GM18870 (cell line): ENCODE measurements around the gene MEST.
A peak's percentile ranks its signal among the peaks of the same experiment; 100 is the strongest.
"Not testable (repeated sequence)": the region's sequence is repeated elsewhere in the genome, so short reads cannot be mapped to it uniquely, and the experiment has no call there.

ENCODE experiments used
- ATAC-seq: cut with Tn5 transposase; IDR thresholded peaks from one replicate; pipeline ENCODE4 v1.9.1; 2021; ENCODE audit warnings: moderate library complexity; ENCODE audit not compliant: unreplicated experiment

Gene MEST, protein sequence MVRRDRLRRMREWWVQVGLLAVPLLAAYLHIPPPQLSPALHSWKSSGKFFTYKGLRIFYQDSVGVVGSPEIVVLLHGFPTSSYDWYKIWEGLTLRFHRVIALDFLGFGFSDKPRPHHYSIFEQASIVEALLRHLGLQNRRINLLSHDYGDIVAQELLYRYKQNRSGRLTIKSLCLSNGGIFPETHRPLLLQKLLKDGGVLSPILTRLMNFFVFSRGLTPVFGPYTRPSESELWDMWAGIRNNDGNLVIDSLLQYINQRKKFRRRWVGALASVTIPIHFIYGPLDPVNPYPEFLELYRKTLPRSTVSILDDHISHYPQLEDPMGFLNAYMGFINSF

DNA sequence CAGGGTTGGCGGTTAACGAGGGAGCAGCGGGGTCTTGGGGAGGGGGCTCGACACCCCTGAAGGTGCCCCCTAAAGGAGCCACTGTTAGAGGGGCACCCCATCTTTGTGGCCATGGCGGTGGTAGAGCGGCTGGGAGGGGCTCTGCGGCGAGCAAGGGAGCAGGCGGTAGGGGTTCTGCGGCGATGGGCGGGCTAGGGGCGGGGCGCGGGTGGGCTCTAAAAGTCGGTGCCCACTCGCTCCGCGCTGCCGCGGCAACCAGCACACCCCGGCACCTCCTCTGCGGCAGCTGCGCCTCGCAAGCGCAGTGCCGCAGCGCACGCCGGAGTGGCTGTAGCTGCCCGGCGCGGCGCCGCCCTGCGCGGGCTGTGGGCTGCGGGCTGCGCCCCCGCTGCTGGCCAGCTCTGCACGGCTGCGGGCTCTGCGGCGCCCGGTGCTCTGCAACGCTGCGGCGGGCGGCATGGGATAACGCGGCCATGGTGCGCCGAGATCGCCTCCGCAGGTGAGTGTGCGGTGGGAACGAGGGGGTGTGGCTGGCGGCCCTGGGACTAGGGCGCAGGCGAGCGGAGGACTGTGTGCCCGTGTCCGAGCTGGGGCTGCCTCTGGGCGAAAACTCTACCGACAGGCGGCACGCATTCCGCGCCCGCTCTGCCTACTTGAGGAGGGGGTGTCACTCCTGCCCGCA, at the start of gene MEST:
MEST (plus strand) TSS at position 245 of the 682 bp plus-strand sequence; CDS start at position 474, 229 bp downstream.
- ATAC-seq: no peak

DNA sequence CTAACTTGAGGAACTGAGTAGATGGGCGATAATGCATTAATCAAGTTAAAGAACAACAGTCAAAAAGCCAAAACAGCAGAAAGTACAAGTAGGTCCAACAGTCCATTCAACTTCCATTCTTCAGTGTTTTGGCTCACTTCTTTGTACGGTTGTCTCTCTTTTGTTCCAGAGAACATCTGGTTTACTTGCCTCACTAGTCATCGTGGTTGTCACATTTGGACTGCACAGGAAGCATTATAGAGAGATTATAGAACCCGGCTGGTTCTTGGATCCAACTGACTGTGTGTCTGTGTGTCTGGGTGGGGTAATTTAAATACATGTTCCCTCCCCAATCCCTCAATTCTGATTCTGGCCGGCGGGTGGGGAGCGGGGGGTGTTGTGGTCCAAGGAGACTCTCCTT, 49.3 kb upstream of the MEST start:
- ATAC-seq: no peak

DNA sequence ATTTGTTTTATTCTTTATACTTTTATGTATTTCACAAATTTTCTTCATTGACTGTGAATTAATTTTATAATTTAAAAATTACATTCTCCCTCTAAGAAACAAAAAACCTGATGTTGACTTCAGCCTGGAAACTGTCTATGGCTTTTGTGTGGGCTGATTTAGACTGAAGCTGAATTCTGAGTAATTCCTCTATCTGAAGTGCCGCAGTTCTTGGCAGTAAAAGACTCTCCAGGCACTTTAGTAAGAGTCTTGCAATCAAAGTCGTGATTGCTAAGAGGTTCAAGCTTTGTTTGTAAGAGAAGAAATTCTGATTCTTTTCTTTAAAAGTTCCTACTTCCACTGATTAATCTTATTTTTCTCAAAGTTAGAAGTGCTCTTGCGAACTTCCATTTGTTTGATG, 47.7 kb upstream of the MEST start:
- no peak for ATAC-seq

DNA sequence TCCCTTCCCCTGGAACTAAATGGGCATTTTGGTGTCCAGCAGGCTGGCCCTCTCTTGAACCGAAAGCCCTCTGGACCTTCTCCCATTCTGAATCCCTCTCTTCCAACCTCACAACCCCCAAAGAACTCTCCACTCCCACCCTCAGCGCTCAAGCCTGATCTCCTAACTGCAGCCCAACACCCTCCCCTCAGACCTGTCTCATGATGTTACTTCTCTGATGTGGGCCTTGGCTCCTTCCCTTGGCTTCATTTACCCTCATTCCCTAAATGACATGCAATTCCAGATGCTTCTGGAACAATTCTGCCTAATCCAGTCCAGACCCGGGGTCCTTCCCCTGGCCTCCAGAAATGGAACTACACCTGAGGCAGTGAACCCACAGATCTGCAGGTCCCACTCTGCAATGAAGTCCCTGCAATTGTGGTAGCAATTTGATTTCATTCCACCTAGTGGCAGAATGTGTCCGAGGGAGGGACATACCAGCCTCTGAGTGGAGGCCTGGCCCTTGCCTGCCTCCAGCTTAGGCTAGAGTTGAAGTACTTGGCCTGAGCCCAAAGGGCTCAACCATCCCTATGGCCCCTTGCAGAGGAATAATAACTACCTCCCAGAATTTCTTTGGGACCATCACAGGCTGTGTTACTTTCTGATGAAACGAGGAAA, 47.0 kb upstream of the MEST start:
- ATAC-seq: no peak

DNA sequence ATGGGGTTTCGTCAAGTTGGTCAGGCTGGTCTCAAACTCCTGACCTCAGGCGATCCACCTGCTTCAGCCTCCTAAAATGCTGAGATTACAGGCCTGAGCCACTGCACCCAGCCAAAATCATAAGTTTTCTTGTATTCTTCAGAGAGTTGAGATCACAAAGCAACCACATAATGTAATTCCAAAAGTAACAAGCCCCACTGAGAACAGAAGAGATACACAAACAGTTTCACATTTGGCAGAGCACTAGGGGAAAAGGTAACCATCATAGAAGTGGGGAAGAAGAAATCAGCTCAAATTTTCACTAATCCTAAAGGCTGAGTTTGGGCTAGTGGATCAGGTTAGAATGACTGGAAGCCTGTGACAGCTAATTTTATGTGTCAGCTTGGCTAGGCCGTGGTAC, 45.6 kb upstream of the MEST start:
- no peak for ATAC-seq

DNA sequence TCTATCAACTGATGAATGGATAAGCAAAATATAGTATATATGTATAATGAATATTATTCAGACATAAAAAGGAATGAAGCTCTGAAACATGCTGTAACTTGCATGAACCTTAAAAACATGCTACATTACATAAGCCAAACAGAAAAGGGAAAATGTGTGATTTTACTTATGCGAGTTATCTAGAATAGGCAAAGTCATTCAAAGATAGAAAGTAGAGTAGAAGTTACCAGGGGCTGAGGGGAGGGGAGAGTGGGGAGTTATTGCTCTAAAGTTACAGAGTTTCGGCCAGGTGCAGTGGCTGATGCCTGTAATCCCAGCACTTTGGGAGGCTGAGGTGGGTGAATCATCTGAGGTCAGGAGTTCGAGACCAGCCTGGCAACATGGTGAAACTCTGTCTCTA, 40.5 kb upstream of the MEST start:
- not testable (repeated sequence) for ATAC-seq

DNA sequence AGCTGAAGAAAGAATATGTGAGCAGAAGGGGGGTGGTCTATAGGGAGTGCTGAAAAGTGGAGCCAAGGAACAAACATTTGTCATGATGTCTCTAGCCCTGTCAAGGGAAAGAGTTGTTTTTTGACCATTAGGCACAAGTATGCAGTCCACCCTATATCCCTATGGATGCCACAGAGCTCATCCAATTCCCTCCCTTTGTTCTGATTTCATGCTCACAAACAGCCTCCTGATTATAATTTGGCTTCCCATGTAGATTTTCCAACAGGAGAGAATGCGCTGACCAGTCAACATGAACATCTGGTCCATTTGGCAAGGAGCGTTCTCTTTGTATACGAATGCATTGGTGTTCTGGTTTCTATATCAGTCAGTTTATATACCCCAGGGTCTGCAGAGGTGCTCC, 38.9 kb upstream of the MEST start:
- no peak for ATAC-seq

DNA sequence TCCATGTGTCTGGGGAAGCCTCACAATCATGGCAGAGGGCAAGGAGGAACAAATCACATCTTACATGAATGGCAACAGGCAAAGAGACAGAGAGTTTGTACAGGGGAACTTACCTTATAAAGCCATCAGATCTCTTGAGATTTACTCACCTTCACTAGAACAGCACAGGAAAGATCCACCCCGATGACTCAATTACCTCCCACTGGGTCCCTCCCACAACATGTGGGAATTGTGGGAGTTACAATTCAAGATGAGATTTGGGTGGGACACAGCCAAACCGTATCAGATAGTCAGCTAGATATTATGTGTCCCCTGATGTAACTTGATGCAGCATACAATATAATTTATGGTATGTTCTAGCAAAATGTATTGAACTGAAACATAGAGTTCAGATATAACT, 36.9 kb upstream of the MEST start:
- ATAC-seq: no peak

DNA sequence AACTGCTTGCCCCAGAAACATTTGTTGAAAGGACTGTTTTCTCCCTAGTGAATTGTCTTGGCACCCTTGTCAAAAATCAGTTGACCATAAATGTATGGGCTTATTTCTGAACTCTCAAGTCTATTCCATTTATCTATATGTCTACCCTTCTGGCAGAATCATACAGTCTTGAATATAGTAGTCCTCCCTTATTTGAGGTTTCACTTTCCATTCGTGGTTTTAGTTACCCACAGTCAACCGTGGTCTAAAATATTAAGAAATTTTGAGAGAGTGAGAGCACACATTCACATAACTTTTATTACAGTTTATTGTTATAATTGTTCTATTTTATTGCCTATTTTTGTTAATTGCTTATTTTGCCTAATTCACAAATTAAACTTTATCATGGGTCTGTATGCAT, 33.6 kb upstream of the MEST start:
- no peak for ATAC-seq

DNA sequence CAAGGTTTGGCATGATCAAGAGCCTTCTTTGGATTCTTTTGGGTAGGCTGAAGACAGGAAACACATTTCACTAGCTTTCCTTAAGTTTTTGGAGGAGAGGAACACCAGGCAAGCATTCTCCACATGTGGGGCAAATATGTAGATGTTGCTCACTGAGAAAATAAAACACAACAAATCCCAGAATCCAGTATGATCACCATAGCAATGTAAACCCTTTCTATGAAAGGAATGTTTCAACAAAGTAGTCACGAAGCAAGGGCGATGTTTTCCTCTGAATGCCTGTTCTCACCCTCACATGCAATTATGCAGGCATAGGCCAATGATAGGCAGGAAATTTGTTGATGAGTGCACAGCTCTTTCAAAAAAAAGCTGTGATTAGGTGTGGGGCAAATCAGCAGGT, 30.6 kb upstream of the MEST start:
- no peak for ATAC-seq

DNA sequence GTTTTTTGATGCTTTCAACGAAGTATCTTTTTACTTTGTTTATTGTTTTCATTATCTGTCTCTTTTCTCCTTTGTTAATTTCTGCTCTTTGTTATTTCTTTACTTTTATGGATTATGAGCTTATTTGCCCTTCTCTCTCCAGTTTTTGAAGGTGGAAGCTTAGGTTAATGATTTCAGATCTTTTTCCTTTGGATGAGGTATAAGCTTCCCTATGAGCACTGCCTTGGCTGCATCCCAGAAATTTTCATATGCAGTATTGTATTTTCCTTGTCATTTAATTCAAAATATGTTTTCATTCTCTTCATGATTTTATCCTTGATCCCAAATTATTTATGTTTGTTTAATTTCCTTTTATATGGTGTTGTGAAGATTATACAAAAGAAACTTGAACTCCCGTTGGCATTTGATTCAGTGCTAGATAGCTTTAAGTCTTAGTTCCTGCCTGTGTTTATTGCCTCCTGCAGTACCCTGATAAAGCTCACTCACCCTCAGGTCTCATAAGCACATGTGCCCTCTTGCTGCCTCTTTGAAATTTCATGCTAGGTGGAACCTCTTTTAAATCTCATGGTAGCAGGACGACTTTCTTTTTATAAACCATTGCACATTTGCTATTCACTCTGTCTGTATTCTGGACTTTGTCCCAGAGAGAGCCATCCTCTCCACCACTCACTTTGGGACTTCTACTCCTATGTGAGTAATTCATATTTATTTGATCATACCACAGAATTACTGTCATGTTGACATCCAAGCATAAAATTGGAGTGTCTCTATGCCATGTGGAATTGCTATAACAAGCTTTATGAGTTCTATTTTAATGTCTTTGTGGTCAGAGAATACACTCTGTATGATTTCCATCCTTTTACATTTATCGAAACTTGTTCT, 28.1 kb upstream of the MEST start:
- ATAC-seq: no peak

DNA sequence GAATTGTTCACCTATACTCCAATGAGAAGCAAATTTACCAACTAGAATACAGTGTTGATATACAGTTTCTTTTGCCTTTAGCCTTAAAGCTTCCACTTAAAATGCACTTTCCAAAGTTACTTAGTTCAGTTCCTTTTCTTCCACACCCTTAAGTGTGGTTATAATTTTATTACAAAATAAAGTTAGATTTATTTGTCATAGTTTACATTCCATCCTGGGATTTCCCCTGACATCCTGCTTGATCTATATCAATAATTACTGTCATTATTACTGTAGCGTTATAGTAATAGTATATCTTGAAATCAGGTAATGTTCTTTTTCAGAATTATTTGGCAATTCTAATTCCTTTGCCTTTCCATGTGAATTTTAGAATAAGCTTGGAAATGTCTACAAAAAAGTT, 23.3 kb upstream of the MEST start:
- ATAC-seq: no peak

DNA sequence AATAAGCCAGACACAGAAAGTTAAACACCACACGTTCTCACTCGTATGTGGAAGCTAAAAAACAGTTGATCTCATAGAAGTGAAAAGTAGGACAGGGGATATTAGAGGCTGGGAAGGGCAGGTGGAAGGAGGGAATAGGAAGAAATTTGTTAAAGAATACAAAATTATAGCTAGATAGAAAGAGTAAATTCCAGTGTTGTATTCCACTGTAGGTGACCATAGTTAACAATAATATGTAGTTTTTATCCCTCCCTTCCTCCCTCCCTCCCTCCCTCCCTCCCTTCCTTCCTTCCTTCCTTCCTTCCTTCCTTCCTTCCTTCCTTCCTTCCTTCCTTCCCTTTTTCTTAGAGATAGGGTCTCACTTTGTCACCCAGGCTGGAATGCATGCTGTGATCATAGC, 19.9 kb upstream of the MEST start:
- ATAC-seq: no peak

DNA sequence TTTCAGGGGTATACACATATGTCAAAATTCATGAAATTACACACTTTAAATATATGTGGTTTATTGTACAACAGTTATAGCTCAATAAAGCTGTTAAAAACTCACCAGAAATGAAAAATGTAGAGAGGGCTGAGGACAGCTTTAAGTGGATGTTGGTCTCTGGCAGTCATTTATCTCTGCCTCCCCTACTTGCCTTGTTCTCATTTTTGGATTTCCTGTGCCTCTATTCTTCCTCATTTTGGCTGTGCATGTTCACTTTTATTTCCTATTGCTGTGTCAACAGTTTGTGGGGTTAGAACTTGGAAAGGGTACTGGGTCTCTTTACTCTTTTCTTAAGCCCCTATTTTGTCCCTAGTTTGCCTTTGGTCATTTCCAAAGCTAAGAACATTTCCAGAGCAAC, 18.6 kb upstream of the MEST start:
- ATAC-seq: no peak

DNA sequence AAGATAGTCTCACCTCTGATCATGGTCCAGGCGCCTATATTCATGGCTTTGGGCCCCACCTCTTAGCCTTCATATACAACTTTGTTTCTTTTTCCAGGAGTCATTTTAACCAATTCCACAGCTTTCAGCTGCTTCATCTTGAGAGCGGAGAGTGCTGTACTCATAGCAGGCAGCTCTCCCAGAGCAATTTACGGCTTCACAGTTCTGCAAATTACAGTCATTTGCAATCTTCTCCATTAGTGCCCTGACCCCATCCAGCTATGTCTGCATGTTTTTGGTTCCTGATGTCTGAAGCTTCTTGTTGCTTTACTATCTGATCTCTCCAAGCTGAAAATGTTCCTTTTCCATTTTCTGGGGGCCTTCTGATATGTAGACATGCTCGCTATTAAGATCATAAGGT, 18.0 kb upstream of the MEST start:
- ATAC-seq: no peak

DNA sequence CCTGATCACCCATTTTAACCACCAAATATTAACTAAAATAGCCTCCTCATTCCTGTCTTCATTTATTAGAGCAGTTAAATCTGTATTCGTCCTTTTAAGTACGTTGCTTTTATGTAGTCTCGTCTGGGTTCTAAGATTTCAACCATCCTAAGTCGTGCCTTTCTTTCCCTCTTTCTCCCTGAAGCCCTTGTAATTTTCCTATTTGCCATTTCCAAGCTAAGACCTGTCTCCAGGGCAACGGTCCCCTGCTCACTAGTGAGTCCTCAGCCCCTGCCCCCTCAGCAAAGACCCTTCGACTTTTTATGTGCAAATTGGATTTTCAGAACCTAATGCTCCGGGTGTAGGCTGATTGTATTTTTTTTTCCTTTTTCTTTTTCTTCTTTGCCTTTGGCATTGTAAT, 16.1 kb upstream of the MEST start:
- ATAC-seq: no peak

DNA sequence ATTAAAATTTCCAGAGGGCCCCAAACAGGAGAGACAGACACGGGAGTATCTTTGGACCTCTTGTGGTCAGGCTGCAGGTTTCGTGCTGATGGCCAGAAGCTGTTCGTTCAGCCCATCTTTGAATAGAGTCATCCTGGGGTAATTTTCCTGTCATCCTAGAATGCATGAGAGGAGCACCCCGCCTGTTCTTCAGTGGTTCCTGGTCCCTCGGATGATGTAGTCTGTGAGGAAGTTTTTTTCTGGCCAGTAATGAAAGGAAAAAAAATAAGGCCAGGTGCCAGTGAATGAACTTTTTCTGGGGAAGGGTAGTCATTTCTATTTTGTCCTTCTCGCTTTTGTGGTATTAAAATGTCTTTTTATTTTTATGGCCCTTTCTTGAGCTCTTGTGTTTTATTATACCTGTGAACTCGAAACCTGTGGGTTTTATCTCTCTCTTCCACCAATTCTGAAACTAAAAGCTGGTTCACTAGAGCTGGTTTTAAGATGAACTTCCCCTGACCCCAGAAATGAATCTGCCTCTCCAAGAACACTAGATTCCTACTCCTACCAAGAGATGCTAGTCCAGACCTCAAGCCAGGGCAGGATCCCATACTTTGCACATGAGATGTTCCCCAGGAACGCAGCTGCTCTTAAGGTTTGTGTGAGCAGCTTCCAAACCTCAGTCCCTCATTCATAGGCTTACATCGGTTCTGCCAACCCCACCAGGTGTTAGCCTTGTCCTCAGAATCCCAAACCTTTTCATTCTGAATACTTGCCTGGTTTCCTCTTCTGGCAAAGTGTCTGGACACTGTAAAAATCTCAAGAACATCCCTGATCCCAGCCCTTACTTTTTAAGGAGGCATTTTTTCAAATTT, 15.4 kb upstream of the MEST start:
- peak; percentile 85 for ATAC-seq

DNA sequence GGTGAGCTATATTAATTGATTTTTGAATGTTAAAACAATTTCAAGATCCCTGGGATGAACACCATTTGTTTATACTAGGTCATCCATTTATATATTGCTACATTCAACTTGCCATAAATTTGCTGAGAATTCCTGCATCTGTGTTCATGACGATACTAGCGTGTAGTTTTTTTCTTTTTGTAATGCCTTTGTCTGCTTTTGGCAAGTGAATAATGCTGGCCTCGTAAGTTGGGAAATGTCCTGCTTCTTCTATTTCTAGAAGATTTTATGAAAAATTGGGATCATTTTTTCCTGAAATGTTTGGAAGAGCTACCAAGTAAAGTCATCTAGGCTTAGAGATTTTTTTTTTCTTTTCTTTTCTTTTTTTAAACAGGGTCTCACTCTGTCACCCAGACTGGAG, 12.9 kb upstream of the MEST start:
- ATAC-seq: no peak

DNA sequence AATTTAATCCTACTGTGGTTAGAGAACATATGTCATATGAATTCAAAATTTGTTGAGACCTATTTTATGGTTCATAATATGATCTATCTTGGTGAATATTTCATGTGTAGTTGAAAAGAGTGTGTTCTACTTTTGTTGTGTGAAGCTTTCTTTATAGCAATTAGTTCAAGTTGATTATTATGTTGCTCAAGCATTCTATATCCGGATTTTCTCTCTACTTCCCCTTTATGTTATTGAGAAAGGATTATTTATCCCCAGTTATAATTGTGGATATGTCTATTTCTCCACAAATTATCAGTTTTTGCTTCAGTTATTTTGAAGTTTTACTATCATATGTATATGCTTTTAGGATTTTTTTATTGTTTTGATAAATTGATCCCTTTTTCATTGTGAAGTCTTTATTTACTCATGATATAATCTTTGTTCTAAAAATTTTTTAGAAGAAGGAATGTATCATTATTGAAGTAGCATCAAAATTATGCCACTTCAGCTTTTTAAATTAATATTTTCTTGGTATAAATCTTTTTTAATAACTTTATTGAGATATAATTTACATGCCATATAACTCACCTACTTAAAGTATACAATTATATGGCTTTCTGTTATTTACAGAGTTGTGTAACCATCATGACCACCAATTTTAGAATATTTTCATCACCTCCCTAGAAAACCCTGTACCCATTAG, 12.0 kb upstream of the MEST start:
- no peak for ATAC-seq

DNA sequence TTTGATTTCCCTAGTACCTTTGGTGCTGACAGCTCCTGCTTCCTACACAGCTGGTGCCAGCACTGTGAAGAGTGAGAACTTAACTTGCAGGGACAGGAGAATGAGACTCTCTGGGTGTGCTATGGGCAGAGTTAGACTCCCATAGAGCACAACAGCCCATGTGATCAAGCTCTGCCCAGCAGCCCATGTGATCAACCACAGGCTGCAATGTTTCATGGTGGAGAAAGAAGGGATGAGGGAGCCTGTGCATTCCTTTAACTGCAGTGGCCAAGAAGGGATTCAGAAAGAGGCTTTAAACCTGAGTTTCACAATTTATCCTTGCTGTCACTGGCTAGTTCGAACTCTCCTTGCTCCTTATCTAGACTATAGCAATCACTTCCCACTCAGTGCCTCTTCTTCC, 10.0 kb upstream of the MEST start:
- ATAC-seq: no peak
